K562 (cell line): Measurements from ENCODE around the gene ZBTB9. TPM values are rescaled to one million over a fixed set of nuclear protein-coding genes. Genes with fewer than 3 reads are reported as not detected.

ENCODE experiments used
- ATAC-seq: fragments of 200-7000 bp; cut with Tn5 transposase; 3 replicates; pipeline ENCODE4 v1.9.1; 2020; ENCODE audit warnings: moderate library complexity
- BruUV-seq: library from RNA; stranded (reverse); fragments of 400-500 nt; replicated peaks from 2 replicates; lab custom pipeline; 2021; lab: Mats Ljungman, UMichigan
- CTCF ChIA-PET: fragments of 300-600 bp; formaldehyde crosslinking; extraction: SDS; loops from one replicate; lab custom pipeline; 2021; ENCODE audit warnings: low intra/inter-chr PET ratio; lab: Yijun Ruan, JAX
- POLR2A ChIA-PET: fragments of 300-600, 350-650 bp; sonication (Branson Sonifier 250); formaldehyde crosslinking; extraction: SDS; loops from one replicate; lab custom pipeline; 2021; ENCODE audit warnings: antibody characterized with exemption, inconsistent platforms; lab: Yijun Ruan, JAX
- DNase-seq, 4 experiments: peaks; one replicate each; pipeline versions ENCODE4 v3.0.0 to v3.0.0-alpha.2; 2011 to 2018; ENCODE audit warnings: low spot score in 3 of 4, mixed read lengths in 3 of 4; ENCODE audit errors: extremely low read depth in 1 of 4
- FAIRE-seq: peaks from 2 replicates; lab custom pipeline; 2011; peaks lifted over from hg19 to GRCh38; lab: Jason Lieb, UNC
- H2AFZ ChIP-seq: 2 replicates; pipeline ENCODE4 v1.6.0; 2011; ENCODE audit warnings: low read depth, low read length, control low read depth, inconsistent platforms
- H3K27ac ChIP-seq: fragments of 200-600 bp; 3 replicates; pipeline ENCODE4 v1.8.0; 2011; ENCODE audit warnings: low read depth, mild to moderate bottlenecking, control low read depth, inconsistent platforms, low read length, moderate library complexity, mixed read lengths; ENCODE audit errors: extremely low read depth
- H3K27me3 ChIP-seq, 2 experiments: fragments of 300-600 bp in 1 of 2; 2 replicates in 1 of 2; 3 replicates in 1 of 2; pipeline versions ENCODE4 v1.6.0 to v1.8.0; 2011; ENCODE audit warnings: inconsistent platforms in 2 of 2, low read length in 2 of 2, mild to moderate bottlenecking in 1 of 2, mixed read lengths in 1 of 2, moderate library complexity in 1 of 2; ENCODE audit not compliant: control insufficient read depth in 2 of 2, insufficient read depth in 2 of 2
- H3K36me3 ChIP-seq: fragments of 300-600 bp; 3 replicates; pipeline ENCODE4 v1.8.0; 2011; ENCODE audit warnings: mild to moderate bottlenecking, low read length, inconsistent platforms; ENCODE audit not compliant: control insufficient read depth, insufficient read depth
- H3K4me1 ChIP-seq, 2 experiments: fragments of 200-600 bp in 1 of 2; replicated peaks in 1 of 2; 2 replicates in 1 of 2; 3 replicates in 1 of 2; pipeline versions ENCODE4 v1.5.1 to v1.8.0; 2011; ENCODE audit warnings: inconsistent platforms in 2 of 2, low read length in 2 of 2, mild to moderate bottlenecking in 1 of 2, mixed read lengths in 1 of 2, moderate library complexity in 1 of 2; ENCODE audit not compliant: control insufficient read depth in 2 of 2, insufficient read depth in 2 of 2
- H3K4me2 ChIP-seq: 2 replicates; pipeline ENCODE4 v1.6.1; 2011; ENCODE audit warnings: low read length, control low read depth, inconsistent platforms, mixed read lengths; ENCODE audit not compliant: insufficient read depth
- H3K4me3 ChIP-seq: fragments of 200-600 bp; sonication (generic), shearing (Covaris generic); 2 replicates; pipeline ENCODE4 v1.5.1; 2016; ENCODE audit warnings: control low read depth, inconsistent platforms
- H3K79me2 ChIP-seq: fragments of 200-600 bp; 3 replicates; pipeline ENCODE4 v1.8.0; 2011; ENCODE audit warnings: low read length, inconsistent platforms; ENCODE audit not compliant: control insufficient read depth, insufficient read depth
- H3K9ac ChIP-seq, 2 experiments: 2 replicates each; pipeline versions ENCODE4 v1.6.0 to v1.6.1; 2011; ENCODE audit warnings: low read depth in 2 of 2, low read length in 2 of 2, control low read depth in 1 of 2, inconsistent platforms in 1 of 2, mild to moderate bottlenecking in 1 of 2, mixed read lengths in 1 of 2; ENCODE audit not compliant: insufficient read depth in 1 of 2
- H3K9me1 ChIP-seq: one replicate; pipeline ENCODE4 v1.6.0; 2011; ENCODE audit warnings: inconsistent platforms, mild to moderate bottlenecking, low read length, moderate library complexity; ENCODE audit not compliant: control insufficient read depth, insufficient read depth
- H3K9me3 ChIP-seq: replicated peaks from 2 replicates; pipeline ENCODE4 v1.5.1; 2011; ENCODE audit warnings: low read depth, low read length, inconsistent platforms; ENCODE audit not compliant: control insufficient read depth, insufficient read depth
- H4K20me1 ChIP-seq: replicated peaks from 2 replicates; pipeline ENCODE4 v1.6.1; 2011; ENCODE audit warnings: low read length, inconsistent platforms, mixed read lengths; ENCODE audit not compliant: control insufficient read depth, insufficient read depth
- DEAF1 ChIP-seq: fragments of 450-650 bp; formaldehyde crosslinking; IDR thresholded peaks from 2 replicates; pipeline ENCODE4 v1.4.0; 2020; ENCODE audit warnings: mild to moderate bottlenecking, moderate library complexity
- DIDO1 ChIP-seq: fragments of 450-650 bp; IDR thresholded peaks from 2 replicates; pipeline ENCODE4 v1.6.1; 2016; ENCODE audit warnings: low read depth, missing biosample characterization, missing genetic modification characterization
- IRF9 ChIP-seq: fragments of 450-650 bp; IDR thresholded peaks from 2 replicates; pipeline ENCODE4 v1.6.1; 2016; ENCODE audit warnings: missing biosample characterization, missing genetic modification characterization
- NR1H2 ChIP-seq: sonication (generic); formaldehyde crosslinking; IDR thresholded peaks from 2 replicates; pipeline ENCODE4 v1.4.0; 2020; ENCODE audit warnings: mild to moderate bottlenecking, missing genetic modification reagents
- PHB ChIP-seq: fragments of 250-450 bp; sonication (Bioruptor Pico); IDR thresholded peaks from 2 replicates; pipeline ENCODE4 v1.5.0; 2021
- RFX7 ChIP-seq: fragments of 250-450 bp; sonication (Bioruptor Pico); IDR thresholded peaks from 2 replicates; pipeline ENCODE4 v1.5.1; 2021; ENCODE audit warnings: mild to moderate bottlenecking
- SMARCA4 ChIP-seq: fragments of 450-650 bp; IDR thresholded peaks from 2 replicates; pipeline ENCODE4 v1.6.1; 2016
- ZBTB40 ChIP-seq, 2 experiments: fragments of 450-650 bp in 1 of 2; sonication (generic) in 1 of 2; formaldehyde crosslinking in 1 of 2; IDR thresholded peaks; 2 replicates each; pipeline versions ENCODE4 v1.7.1 to v1.9.0; 2016 to 2022; ENCODE audit warnings: inconsistent platforms in 1 of 2, mild to moderate bottlenecking in 1 of 2, missing genetic modification reagents in 1 of 2
- ZFX ChIP-seq: sonication (generic); formaldehyde crosslinking; IDR thresholded peaks from 2 replicates; pipeline ENCODE4 v1.8.0; 2022; ENCODE audit warnings: mild to moderate bottlenecking, missing genetic modification reagents, moderate library complexity
- ZNF12 ChIP-seq: sonication (generic); formaldehyde crosslinking; IDR thresholded peaks from 2 replicates; pipeline ENCODE4 v1.4.0; 2020; ENCODE audit warnings: mild to moderate bottlenecking, missing genetic modification reagents
- in situ Hi-C: fragments of 300-500 bp; cut with MboI; formaldehyde crosslinking; loops from 4 replicates; pipeline ENCODE4 v1.15.0; 2018; ENCODE audit warnings: inconsistent platforms, mixed read lengths
- intact Hi-C: fragments of 100-400 bp; cut with micrococcal nuclease; formaldehyde crosslinking; loops from 2 replicates; pipeline ENCODE4 v1.14.2; 2022
- polyA plus RNA-seq, 8 experiments: library from polyadenylated mRNA; depleted of rRNA in 4 of 8; stranded (reverse) in 5 of 8; unstranded in 3 of 8; fragments of >200 nt; fragmentation: Nextera tagmentation in 2 of 8; fragmentation: Illumina TruSeq in 1 of 8; extraction: Ambion mirVana in 2 of 8; extraction: Trizol in 1 of 8; gene quantifications; 2 replicates each; pipeline versions ENCODE4 v1.2.1 to v1.2.3, GENCODE V29; 2011 to 2014; ENCODE audit warnings: inconsistent platforms in 1 of 8, missing spikeins in 1 of 8
- total RNA-seq, 7 experiments: library from RNA; depleted of rRNA in 6 of 7; stranded (reverse); fragments of >200 nt in 6 of 7; fragmentation: Illumina TruSeq in 2 of 7; extraction: Trizol in 2 of 7; gene quantifications; 2 replicates each; pipeline versions ENCODE4 v1.2.1 to v1.2.3, GENCODE V29; 2011 to 2021; ENCODE audit warnings: low replicate concordance in 1 of 7

The ZBTB9 gene
- total and polyA plus RNA-seq, 9 of the 15 experiments (the other 6 are each of a cell fraction or from before 2014, with no cell fraction given) = 1.9 to 19.5 (median 10.4) TPM

DNA sequence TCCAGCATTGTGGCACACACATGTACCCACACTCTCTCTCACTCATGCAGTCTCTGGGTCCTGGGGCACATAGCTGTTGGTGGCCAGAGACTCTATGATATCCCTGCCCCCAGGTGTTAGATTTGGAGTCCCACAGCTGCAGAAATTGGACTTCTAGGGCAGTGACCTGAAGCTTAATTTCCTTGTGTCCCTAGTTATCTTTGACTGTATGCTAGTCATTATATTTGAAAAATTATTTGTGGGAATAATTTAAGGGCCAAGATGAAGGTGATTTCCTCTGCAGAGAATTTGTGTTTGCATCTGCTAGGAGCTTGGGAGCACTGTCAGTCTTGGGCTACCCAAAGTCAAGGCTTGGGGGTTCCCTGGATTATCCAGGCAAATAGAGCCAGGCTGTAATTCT lies 50.1 kb downstream of the ZBTB9 start:
- intact Hi-C loops = no loop called here
- no peak overlapping the region for H3K27ac ChIP-seq
- ChIA-PET POLR2A (no interaction called here), CTCF (interaction anchor here (0.6 kb wide), 1 partner anchor 274 kb away, joined by 4 read pairs; no protein-coding TSS in a partner anchor)
- H3K9ac ChIP-seq = no peak overlapping the region
- H4K20me1 ChIP-seq = no peaks in the 10 kb centered on the region
- H3K9me1 ChIP-seq = no peaks in the 10 kb centered on the region
- no TSS peak for BruUV-seq
- DNase-seq (no peak), ATAC-seq (no peak), FAIRE-seq (no peak)
- in situ Hi-C loops = no loop called here
- H3K79me2 ChIP-seq = no peaks in the 10 kb centered on the region
- no peak overlapping the region for H2AFZ ChIP-seq
- no peak overlapping the region for H3K4me2 ChIP-seq
- no peak overlapping the region for H3K4me3 ChIP-seq
- no peaks in the 10 kb centered on the region for H3K36me3 ChIP-seq
- peaks cover 4% of the 10 kb centered on the region; the same call in 1 of the 2 replicates for H3K9me3 ChIP-seq
- no peak for TF ChIP-seq ZBTB40 (IDR thresholded peaks at IDR 0.05)
- TF ChIP-seq ZBTB40 (CRISPR knock-in tag; IDR thresholded peaks at IDR 0.05) = no peak
- no peak for TF ChIP-seq NR1H2
- no peak for TF ChIP-seq PHB (CRISPR knock-in tag)
- no peak for TF ChIP-seq ZFX (CRISPR knock-in tag)
- no peak for TF ChIP-seq IRF9 (tag)
- no peak for TF ChIP-seq RFX7 (CRISPR knock-in tag)
- TF ChIP-seq DIDO1 (tag) = no peak
- TF ChIP-seq DEAF1 = no peak
- TF ChIP-seq ZNF12 (CRISPR knock-in tag) = no peak
- TF ChIP-seq SMARCA4 = no peak
- H3K27me3 ChIP-seq = no peaks in the 10 kb centered on the region
- peaks cover 11 to 12% of the 10 kb centered on the region in 2 experiments; a peak in 4 of 5 replicates for H3K4me1 ChIP-seq
